ENCODE measurements around the gene TPBGL.

GRCh38 chr11:75200531-75200930 is 40.0 kb upstream of the TPBGL start:
- TF ChIP-seq CTCF (IDR thresholded peaks at IDR 0.05) (no peak), POLR2A (IDR thresholded peaks at IDR 0.05) (no peak)

Data from ovary (tissue), 3 donors.